K562 (cell line): ENCODE data around the gene ITPKB. TPM values are rescaled to one million over a fixed set of nuclear protein-coding genes. Genes with fewer than 3 reads are reported as not detected.
A peak's percentile ranks its signal among the peaks of the same experiment; 100 is the strongest.

Source experiments
- ATF7 ChIP-seq: fragments of 450-650 bp; IDR thresholded peaks from 2 replicates; pipeline ENCODE4 v1.7.1; 2014; ENCODE audit warnings: mild to moderate bottlenecking, moderate library complexity
- CGGBP1 ChIP-seq: fragments of 250-450 bp; sonication (Bioruptor Pico); IDR thresholded peaks from 2 replicates; pipeline ENCODE4 v1.9.0; 2021; ENCODE audit warnings: mild to moderate bottlenecking
- CREB1 ChIP-seq, 2 experiments: sonication (generic) in 1 of 2; formaldehyde crosslinking in 1 of 2; IDR thresholded peaks; 2 replicates each; pipeline versions ENCODE4 v1.6.1 to v1.8.0; 2012 to 2022; ENCODE audit warnings: inconsistent platforms in 1 of 2, mild to moderate bottlenecking in 1 of 2, missing genetic modification reagents in 1 of 2, moderate library complexity in 1 of 2
- CTCFL ChIP-seq: IDR thresholded peaks from 2 replicates; pipeline ENCODE4 v1.6.1; 2011; ENCODE audit warnings: borderline replicate concordance, low read depth, mild to moderate bottlenecking, moderate library complexity, low read length; ENCODE audit not compliant: insufficient read depth, poor library complexity, severe bottlenecking
- DIDO1 ChIP-seq: fragments of 450-650 bp; IDR thresholded peaks from 2 replicates; pipeline ENCODE4 v1.6.1; 2016; ENCODE audit warnings: low read depth, missing biosample characterization, missing genetic modification characterization
- DPF2 ChIP-seq: fragments of 450-650 bp; IDR thresholded peaks from 2 replicates; pipeline ENCODE4 v1.6.1; 2016
- HDAC1 ChIP-seq, 2 experiments: fragments of 450-650 bp; IDR thresholded peaks; 2 replicates each; pipeline ENCODE4 v1.6.1; 2016 to 2017; ENCODE audit warnings: inconsistent platforms in 1 of 2, mild to moderate bottlenecking in 1 of 2, moderate library complexity in 1 of 2
- HES1 ChIP-seq: fragments of 450-650 bp; IDR thresholded peaks from 2 replicates; pipeline ENCODE4 v1.6.1; 2016; ENCODE audit warnings: low read depth, mild to moderate bottlenecking, moderate library complexity
- KDM4B ChIP-seq, 2 experiments: fragments of 450-650 bp in 1 of 2; sonication (generic) in 1 of 2; IDR thresholded peaks; 2 replicates each; pipeline ENCODE4 v1.6.1; 2016 to 2017; ENCODE audit warnings: borderline replicate concordance in 2 of 2, antibody characterized with exemption in 1 of 2, low read depth in 1 of 2, mild to moderate bottlenecking in 1 of 2
- MAZ ChIP-seq, 2 experiments: fragments of 450-650 bp in 1 of 2; sonication (generic) in 1 of 2; formaldehyde crosslinking; IDR thresholded peaks in 1 of 2; conservative IDR thresholded peaks in 1 of 2; 2 replicates each; pipeline versions ENCODE4 v1.4.0 to v1.5.0; 2020; ENCODE audit warnings: mild to moderate bottlenecking in 1 of 2, missing genetic modification reagents in 1 of 2
- PKNOX1 ChIP-seq: fragments of 450-650 bp; IDR thresholded peaks from 2 replicates; pipeline ENCODE4 v1.6.1; 2016
- RAD51 ChIP-seq: fragments of 450-650 bp; IDR thresholded peaks from 2 replicates; pipeline ENCODE4 v1.7.1; 2016; ENCODE audit warnings: low read depth, mild to moderate bottlenecking, borderline replicate concordance
- SRF ChIP-seq, 2 experiments: fragments of 250-450, 450-650 bp in 1 of 2; sonication (Bioruptor Pico) in 1 of 2; sonication (generic) in 1 of 2; formaldehyde crosslinking; IDR thresholded peaks; 2 replicates each; pipeline versions ENCODE4 v1.5.0 to v1.5.1; 2020 to 2022; ENCODE audit warnings: mild to moderate bottlenecking in 1 of 2, missing genetic modification reagents in 1 of 2
- ZFP36 ChIP-seq: fragments of 150-350 bp; IDR thresholded peaks from 2 replicates; pipeline ENCODE4 v1.6.1; 2018; ENCODE audit warnings: low read length, low read depth; ENCODE audit not compliant: partially characterized antibody
- ZNF354B ChIP-seq: fragments of 250-450 bp; sonication (Bioruptor Pico); IDR thresholded peaks from 2 replicates; pipeline ENCODE4 v1.4.0; 2020
- ZNF77 ChIP-seq: fragments of 250-450 bp; sonication (Bioruptor Pico); IDR thresholded peaks from 2 replicates; pipeline ENCODE4 v1.5.0; 2020
- polyA plus RNA-seq, 8 experiments: library from polyadenylated mRNA; depleted of rRNA in 4 of 8; stranded (reverse) in 5 of 8; unstranded in 3 of 8; fragments of >200 nt; fragmentation: Nextera tagmentation in 2 of 8; fragmentation: Illumina TruSeq in 1 of 8; extraction: Ambion mirVana in 2 of 8; extraction: Trizol in 1 of 8; gene quantifications; 2 replicates each; pipeline versions ENCODE4 v1.2.1 to v1.2.3, GENCODE V29; 2011 to 2014; ENCODE audit warnings: inconsistent platforms in 1 of 8, missing spikeins in 1 of 8
- total RNA-seq, 7 experiments: library from RNA; depleted of rRNA in 6 of 7; stranded (reverse); fragments of >200 nt in 6 of 7; fragmentation: Illumina TruSeq in 2 of 7; extraction: Trizol in 2 of 7; gene quantifications; 2 replicates each; pipeline versions ENCODE4 v1.2.1 to v1.2.3, GENCODE V29; 2011 to 2021; ENCODE audit warnings: low replicate concordance in 1 of 7
- TF ChIP-seq, protein P1 (sequence below), 2 experiments: fragments of 450-650 bp; conservative IDR thresholded peaks; 2 replicates each; pipeline ENCODE4 v1.6.1; 2017; ENCODE audit warnings: mild to moderate bottlenecking in 2 of 2, moderate library complexity in 2 of 2
- TF ChIP-seq, protein P2 (sequence below): sonication (generic); formaldehyde crosslinking; IDR thresholded peaks from 2 replicates; pipeline ENCODE4 v1.9.0; 2022; ENCODE audit warnings: mild to moderate bottlenecking, missing genetic modification reagents
- TF ChIP-seq, protein P3 (sequence below): fragments of 450-650 bp; IDR thresholded peaks from 2 replicates; pipeline ENCODE4 v1.6.1; 2016; ENCODE audit warnings: antibody characterized with exemption

Gene ITPKB
- total and polyA plus RNA-seq, 9 of the 15 experiments (the other 6 are each of a cell fraction or from before 2014, with no cell fraction given): 0.01 to 0.22 TPM; not detected in 7

DNA sequence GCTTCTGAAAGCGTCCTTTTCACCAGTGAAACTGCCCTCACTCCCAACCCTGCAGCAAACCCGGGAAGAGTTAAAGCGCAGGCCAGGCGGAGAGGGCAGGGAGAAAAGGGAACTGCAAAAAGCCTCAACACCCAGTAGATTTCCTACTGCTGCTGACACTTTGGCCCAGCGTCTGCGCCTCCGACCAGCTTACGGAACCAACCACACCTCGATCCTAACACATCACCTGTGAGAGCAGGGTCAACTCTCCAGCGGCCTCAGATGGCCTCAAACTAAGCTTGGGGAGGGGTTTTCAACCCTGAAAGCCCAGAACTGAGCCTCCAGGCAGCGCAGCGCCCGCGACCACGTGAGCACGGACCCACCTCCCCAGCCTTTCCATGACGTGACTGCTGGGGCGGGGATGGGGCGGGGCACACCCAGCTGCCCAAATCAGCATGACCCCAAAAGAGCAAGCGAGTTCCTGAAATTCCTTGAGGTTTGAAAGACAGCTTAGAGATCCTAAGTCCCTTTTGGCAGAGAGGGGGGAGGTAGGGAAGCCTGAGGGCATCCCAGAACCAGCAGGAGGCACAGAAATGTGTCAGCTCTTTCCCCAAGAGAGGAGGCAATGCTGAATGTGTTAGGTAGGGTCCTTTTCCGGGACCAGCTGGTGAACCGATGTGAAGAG, 59.1 kb downstream of the ITPKB start (continued):
- TF ChIP-seq, protein P1, sequence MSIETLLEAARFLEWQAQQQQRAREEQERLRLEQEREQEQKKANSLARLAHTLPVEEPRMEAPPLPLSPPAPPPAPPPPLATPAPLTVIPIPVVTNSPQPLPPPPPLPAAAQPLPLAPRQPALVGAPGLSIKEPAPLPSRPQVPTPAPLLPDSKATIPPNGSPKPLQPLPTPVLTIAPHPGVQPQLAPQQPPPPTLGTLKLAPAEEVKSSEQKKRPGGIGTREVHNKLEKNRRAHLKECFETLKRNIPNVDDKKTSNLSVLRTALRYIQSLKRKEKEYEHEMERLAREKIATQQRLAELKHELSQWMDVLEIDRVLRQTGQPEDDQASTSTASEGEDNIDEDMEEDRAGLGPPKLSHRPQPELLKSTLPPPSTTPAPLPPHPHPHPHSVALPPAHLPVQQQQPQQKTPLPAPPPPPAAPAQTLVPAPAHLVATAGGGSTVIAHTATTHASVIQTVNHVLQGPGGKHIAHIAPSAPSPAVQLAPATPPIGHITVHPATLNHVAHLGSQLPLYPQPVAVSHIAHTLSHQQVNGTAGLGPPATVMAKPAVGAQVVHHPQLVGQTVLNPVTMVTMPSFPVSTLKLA (conservative IDR thresholded peaks at IDR 0.05): peak; percentile 69 to 80
- TF ChIP-seq MAZ (CRISPR knock-in tag; conservative IDR thresholded peaks at IDR 0.05 in 1 of 2, IDR thresholded peaks at IDR 0.05 in 1 of 2) (peak in 1 of 2 experiments; percentile 54; a peak in 2 of 4 replicates), ZNF354B (CRISPR knock-in tag) (no peak), KDM4B (IDR thresholded peaks at IDR 0.05; ENCODE audit: borderline replicate concordance in 2 of 2, low read depth in 1 of 2) (no peak), HDAC1 (IDR thresholded peaks at IDR 0.05) (peak in 1 of 2 experiments; percentile 58; a peak in 1 of 4 replicates), CTCFL (no peak), HES1 (no peak), RAD51 (peak; percentile 86), PKNOX1 (0 out of 2 replicates have a peak, but pooled peaks have one; percentile 42), ZNF77 (CRISPR knock-in tag) (no peak), DIDO1 (tag) (no peak), CREB1 (IDR thresholded peaks at IDR 0.05) (no peak), CREB1 (CRISPR knock-in tag; IDR thresholded peaks at IDR 0.05) (peak; percentile 70; the same call in 1 of the 2 replicates), SRF (CRISPR knock-in tag; IDR thresholded peaks at IDR 0.05) (0 out of 4 replicates have a peak, but pooled peaks of 1 of the 2 experiments have one; percentile 30), ATF7 (peak; percentile 77), DPF2 (0 out of 2 replicates have a peak, but pooled peaks have one; percentile 27), CGGBP1 (CRISPR knock-in tag) (no peak), ZFP36 (peak; percentile 17)
- TF ChIP-seq, protein P2, sequence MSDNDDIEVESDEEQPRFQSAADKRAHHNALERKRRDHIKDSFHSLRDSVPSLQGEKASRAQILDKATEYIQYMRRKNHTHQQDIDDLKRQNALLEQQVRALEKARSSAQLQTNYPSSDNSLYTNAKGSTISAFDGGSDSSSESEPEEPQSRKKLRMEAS: peak; percentile 77
- TF ChIP-seq, protein P3, sequence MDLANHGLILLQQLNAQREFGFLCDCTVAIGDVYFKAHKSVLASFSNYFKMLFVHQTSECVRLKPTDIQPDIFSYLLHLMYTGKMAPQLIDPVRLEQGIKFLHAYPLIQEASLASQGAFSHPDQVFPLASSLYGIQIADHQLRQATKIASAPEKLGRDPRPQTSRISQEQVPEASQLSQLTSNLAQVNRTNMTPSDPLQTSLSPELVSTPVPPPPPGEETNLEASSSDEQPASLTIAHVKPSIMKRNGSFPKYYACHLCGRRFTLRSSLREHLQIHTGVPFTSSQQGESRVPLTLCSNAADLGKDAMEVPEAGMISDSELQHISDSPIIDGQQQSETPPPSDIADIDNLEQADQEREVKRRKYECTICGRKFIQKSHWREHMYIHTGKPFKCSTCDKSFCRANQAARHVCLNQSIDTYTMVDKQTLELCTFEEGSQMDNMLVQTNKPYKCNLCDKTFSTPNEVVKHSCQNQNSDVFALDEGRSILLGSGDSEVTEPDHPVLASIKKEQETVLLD: no peak
